ENCODE results near the gene NKX1-1.

- TF ChIP-seq POLR2A (IDR thresholded peaks at IDR 0.05; ENCODE audit: low read depth, low read length): no peak
- TF ChIP-seq POLR2AphosphoS5 (IDR thresholded peaks at IDR 0.05; ENCODE audit: low read depth, low read length): no peak
- TF ChIP-seq SPI1 (IDR thresholded peaks at IDR 0.05; ENCODE audit: low read depth, low read length): no peak
- TF ChIP-seq TAF1 (IDR thresholded peaks at IDR 0.05; ENCODE audit: low read depth, low read length): no peak
- no peak for TF ChIP-seq POU2F2 (IDR thresholded peaks at IDR 0.05; ENCODE audit: low read depth, low read length)
- TF ChIP-seq PAX5 (IDR thresholded peaks at IDR 0.05; ENCODE audit: insufficient read depth, low read length, severe bottlenecking): no peak
Measured at GRCh38 chr4:1385373-1386340, 20.6 kb downstream of the NKX1-1 start.

Measured in GM12891 (cell line).